Melanocyte of skin (primary cell): Measurements from ENCODE around the gene ASB9. TPM values are rescaled to one million over a fixed set of nuclear protein-coding genes. Genes with fewer than 3 reads are reported as not detected.

Source experiments
- total RNA-seq, 2 donors: library from RNA; depleted of rRNA; stranded (reverse); fragments of >200 nt; gene quantifications; 2 replicates each; pipeline ENCODE4 v1.2.3, GENCODE V29; 2012

ASB9 gene
- 10 to 100 TPM; 17.2 to 24.3 TPM for total RNA-seq

DNA sequence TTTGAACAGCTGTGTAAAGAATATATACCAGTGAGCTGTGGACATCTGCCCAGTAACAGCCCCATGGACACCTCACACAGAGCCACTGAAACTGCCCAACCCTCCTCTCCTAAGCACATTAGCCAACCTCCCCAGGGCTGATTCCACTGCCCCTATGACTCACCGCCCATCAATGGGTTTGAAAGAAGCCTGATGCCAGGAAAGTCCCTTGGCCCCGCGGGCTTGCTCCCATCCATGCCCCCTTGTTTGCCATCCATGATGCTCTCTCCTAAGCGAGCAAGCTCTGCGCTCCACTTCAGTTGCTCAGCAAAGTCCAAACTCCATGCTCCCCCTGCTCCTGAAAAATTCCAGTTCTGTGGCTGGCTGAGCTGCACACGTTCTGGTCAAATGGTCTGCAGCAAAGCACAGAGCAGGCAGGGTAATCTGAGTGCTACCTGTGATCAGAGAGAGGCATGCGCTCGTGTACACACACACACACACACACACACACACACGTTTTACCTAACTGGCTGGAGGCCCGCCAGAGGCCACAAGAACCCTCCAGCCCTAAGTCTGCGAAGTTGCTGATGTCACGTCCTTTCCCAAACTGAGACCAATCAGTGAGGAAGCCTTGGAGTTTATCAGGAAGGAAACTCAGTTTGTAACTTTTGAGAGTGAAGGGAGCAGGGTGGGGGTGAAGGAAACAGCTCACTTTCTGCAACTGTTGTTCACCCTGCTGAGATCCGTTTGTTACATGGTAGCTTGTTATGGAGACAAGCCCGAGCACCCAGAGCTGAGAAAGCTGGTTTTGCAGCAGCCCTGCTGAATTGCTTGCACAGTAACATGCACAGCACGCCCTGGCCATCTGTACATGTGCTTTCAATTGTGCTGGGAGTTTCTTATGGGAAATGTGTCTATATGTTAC, at the start of gene ASB9:
Gene ASB9 (minus strand): TSS at position 466 of the 904 bp plus-strand sequence. CDS start 209 bp downstream, at position 257.

GRCh38 chrX:15315509-15315908, 45.6 kb upstream of the ASB9 start, which contains the start of gene ASB11:
Gene ASB11 (minus strand): TSS chrX:15315640. CDS start chrX:15315605, 35 bp downstream.

Other genes with a start within 250 kb of the ASB9 start
- under 1 TPM; under 0.01 to 0.33 TPM for gene ASB11, start 45.6 kb upstream of the ASB9 start, total RNA-seq
- 10 to 100 TPM in 1 of 2 donors, 1 to 10 TPM in 1; 9.3 to 14.0 TPM for gene PIGA, start 65.4 kb upstream of the ASB9 start, total RNA-seq
- under 1 TPM; 0.34 to 1.00 TPM for gene VEGFD, start 114.3 kb upstream of the ASB9 start, total RNA-seq
- gene PIR, start 223.2 kb upstream of the ASB9 start, total RNA-seq = 100 to 1,000 TPM; 166 to 193 TPM
- gene BMX, start 230.7 kb upstream of the ASB9 start, total RNA-seq = under 1 TPM in 1 of 2 donors, not detected in 1; 0.34 TPM